Measurements from ENCODE around the gene NMNAT3. TPM values are rescaled to one million over a fixed set of nuclear protein-coding genes. Genes with fewer than 3 reads are reported as not detected.

The NMNAT3 gene
- total RNA-seq, 6 experiments from 2014 or later, result 1.3 to 3.6 (median 2.6) TPM

- DNase-seq, result no peak
- 45% methylated on average over 6 of the region's 6 CpGs for WGBS (ENCODE audit: insufficient coverage, low coverage, low lambda C conversion rate, missing lambda C conversion rate)
- no peaks in the 10 kb centered on the region for H3K27me3 ChIP-seq
- H3K9me3 ChIP-seq, result no peaks in the 10 kb centered on the region
- no peaks in the 10 kb centered on the region for H3K4me1 ChIP-seq
- no peak overlapping the region for H3K4me3 ChIP-seq
- no peak overlapping the region for H3K27ac ChIP-seq
- intact Hi-C loops (cut with DNase I), result no loop called here
- ATAC-seq, result no peak
- TF ChIP-seq CTCF (IDR thresholded peaks at IDR 0.05), result no peak
- no peak for TF ChIP-seq POLR2A (IDR thresholded peaks at IDR 0.05)
- H3K36me3 ChIP-seq, result no peaks in the 10 kb centered on the region
These were observed 17.9 kb upstream of the NMNAT3 start for GRCh38 chr3:139695426-139696313.

- WGBS (ENCODE audit: insufficient coverage, low coverage, low lambda C conversion rate, missing lambda C conversion rate), result 77% methylated on average over 3 of the region's 3 CpGs
- no peaks in the 10 kb centered on the region for H3K9me3 ChIP-seq
- DNase-seq (no peak), ATAC-seq (no peak)
- intact Hi-C loops (cut with DNase I), result no loop called here
- H3K4me1 ChIP-seq, result no peaks in the 10 kb centered on the region
- H3K36me3 ChIP-seq, result no peaks in the 10 kb centered on the region
- no peak overlapping the region for H3K4me3 ChIP-seq
- TF ChIP-seq POLR2A (IDR thresholded peaks at IDR 0.05) (no peak), CTCF (IDR thresholded peaks at IDR 0.05) (no peak)
- H3K27me3 ChIP-seq, result no peaks in the 10 kb centered on the region
- no peak overlapping the region for H3K27ac ChIP-seq
These were observed 17.2 kb upstream of the NMNAT3 start for GRCh38 chr3:139695007-139695406.

GRCh38 chr3:139694542-139694941, 16.8 kb upstream of the NMNAT3 start:
- no peak for TF ChIP-seq CTCF (IDR thresholded peaks at IDR 0.05)
- no peak for TF ChIP-seq POLR2A (IDR thresholded peaks at IDR 0.05)
- H3K4me1 ChIP-seq, result no peaks in the 10 kb centered on the region
- H3K4me3 ChIP-seq, result no peak overlapping the region
- ATAC-seq (no peak), DNase-seq (no peak)
- intact Hi-C loops (cut with DNase I), result no loop called here
- no peaks in the 10 kb centered on the region for H3K27me3 ChIP-seq
- no peak overlapping the region for H3K27ac ChIP-seq
- H3K9me3 ChIP-seq, result no peaks in the 10 kb centered on the region
- H3K36me3 ChIP-seq, result no peaks in the 10 kb centered on the region
- 86% methylated on average over 1 of the region's 1 CpG for WGBS (ENCODE audit: insufficient coverage, low coverage, low lambda C conversion rate, missing lambda C conversion rate)

- H3K27me3 ChIP-seq, result no peaks in the 10 kb centered on the region
- ATAC-seq (no peak), DNase-seq (no peak)
- H3K9me3 ChIP-seq, result no peaks in the 10 kb centered on the region
- H3K27ac ChIP-seq, result no peak overlapping the region
- no peaks in the 10 kb centered on the region for H3K36me3 ChIP-seq
- H3K4me1 ChIP-seq, result no peaks in the 10 kb centered on the region
- no peak overlapping the region for H3K4me3 ChIP-seq
- intact Hi-C loops (cut with DNase I), result no loop called here
- no peak for TF ChIP-seq POLR2A (IDR thresholded peaks at IDR 0.05)
- TF ChIP-seq CTCF (IDR thresholded peaks at IDR 0.05), result no peak
These were observed 13.8 kb upstream of the NMNAT3 start for GRCh38 chr3:139691619-139692018.

All from right lobe of liver (tissue), 6 donors.